DND-41 (cell line): ENCODE measurements around the gene PGA3.

ENCODE experiments used
- ATAC-seq: fragments of 200-7000 bp; cut with Tn5 transposase; 3 replicates; pipeline ENCODE4 v1.9.1; 2021; ENCODE audit warnings: low read depth; ENCODE audit not compliant: insufficient read depth
- DNase-seq: peaks from one replicate; pipeline ENCODE4 v3.0.0-alpha.2; 2020
- H2AFZ ChIP-seq: 2 replicates; pipeline ENCODE4 v1.6.0; 2012; ENCODE audit warnings: low read depth, low read length
- H3K27ac ChIP-seq: 2 replicates; pipeline ENCODE4 v1.5.1; 2012; ENCODE audit warnings: low read length, inconsistent platforms
- H3K27me3 ChIP-seq: fragments of 200-600 bp; sonication (generic); 2 replicates; pipeline ENCODE4 v1.6.0; 2012; ENCODE audit warnings: low read length, mild to moderate bottlenecking, inconsistent platforms; ENCODE audit not compliant: insufficient read depth, poor library complexity
- H3K36me3 ChIP-seq: 2 replicates; pipeline ENCODE4 v1.5.1; 2012; ENCODE audit warnings: low read length, inconsistent platforms; ENCODE audit not compliant: insufficient read depth
- H3K4me1 ChIP-seq: 2 replicates; pipeline ENCODE4 v1.5.1; 2012; ENCODE audit warnings: mild to moderate bottlenecking, low read length; ENCODE audit not compliant: insufficient read depth
- H3K4me2 ChIP-seq: 2 replicates; pipeline ENCODE4 v1.6.0; 2012; ENCODE audit warnings: mild to moderate bottlenecking, moderate library complexity, low read length, inconsistent platforms; ENCODE audit not compliant: insufficient read depth
- H3K4me3 ChIP-seq, 2 experiments: fragments of 200-600 bp in 1 of 2; shearing (Covaris generic) in 1 of 2; 2 replicates each; pipeline ENCODE4 v1.5.1; 2012 to 2016; ENCODE audit warnings: inconsistent platforms in 2 of 2, low read length in 2 of 2, mild to moderate bottlenecking in 2 of 2, low read depth in 1 of 2, moderate library complexity in 1 of 2
- H3K79me2 ChIP-seq: 2 replicates; pipeline ENCODE4 v1.6.0; 2012; ENCODE audit warnings: low read length, inconsistent platforms; ENCODE audit not compliant: insufficient read depth
- H3K9ac ChIP-seq: 2 replicates; pipeline ENCODE4 v1.6.0; 2012; ENCODE audit warnings: low read depth, mild to moderate bottlenecking, inconsistent platforms, low read length, moderate library complexity
- H3K9me3 ChIP-seq: 2 replicates; pipeline ENCODE4 v1.5.1; 2012; ENCODE audit warnings: low read length, moderate library complexity, mild to moderate bottlenecking, inconsistent platforms; ENCODE audit not compliant: insufficient read depth, severe bottlenecking
- H4K20me1 ChIP-seq: 2 replicates; pipeline ENCODE4 v1.6.0; 2012; ENCODE audit warnings: low read length; ENCODE audit not compliant: insufficient read depth
- EZH2 ChIP-seq: IDR thresholded peaks from 3 replicates; pipeline ENCODE4 v1.6.1; 2012; ENCODE audit warnings: borderline replicate concordance, low read depth, mild to moderate bottlenecking, moderate library complexity, low read length, inconsistent platforms; ENCODE audit not compliant: severe bottlenecking
- TF ChIP-seq, protein P1 (sequence below): IDR thresholded peaks from 2 replicates; pipeline ENCODE4 v1.5.1; 2012; ENCODE audit warnings: borderline replicate concordance, low read length, moderate library complexity, mild to moderate bottlenecking; ENCODE audit not compliant: poor library complexity, severe bottlenecking; ENCODE audit errors: extremely low read depth

Gene PGA3

DNA sequence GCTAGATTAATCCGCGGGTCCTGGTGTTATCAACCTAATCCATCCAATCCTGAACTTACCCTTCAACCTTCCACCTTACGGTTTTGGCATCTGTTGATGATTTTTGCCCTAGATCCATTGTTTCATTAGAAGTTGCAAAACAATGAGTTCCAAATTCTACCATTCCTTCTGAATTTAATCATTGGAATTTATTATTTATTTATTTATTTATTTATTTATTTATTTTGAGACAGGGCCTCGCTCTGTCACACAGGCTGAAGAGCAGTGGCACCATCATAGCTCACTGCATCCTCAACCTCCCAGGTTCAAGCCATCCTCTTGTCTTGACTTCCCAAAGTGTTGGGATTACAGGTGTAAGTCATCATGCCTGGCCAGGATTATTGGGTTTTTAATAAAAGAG, 21.8 kb upstream of the PGA3 start:
- no peak overlapping the region for H3K4me3 ChIP-seq
- no peak overlapping the region for H3K27ac ChIP-seq
- H3K9me3 ChIP-seq, result no peaks in the 10 kb centered on the region
- H3K79me2 ChIP-seq, result no peaks in the 10 kb centered on the region
- DNase-seq (no peak), ATAC-seq (no peak)
- TF ChIP-seq EZH2, result no peak
- TF ChIP-seq, protein P1, sequence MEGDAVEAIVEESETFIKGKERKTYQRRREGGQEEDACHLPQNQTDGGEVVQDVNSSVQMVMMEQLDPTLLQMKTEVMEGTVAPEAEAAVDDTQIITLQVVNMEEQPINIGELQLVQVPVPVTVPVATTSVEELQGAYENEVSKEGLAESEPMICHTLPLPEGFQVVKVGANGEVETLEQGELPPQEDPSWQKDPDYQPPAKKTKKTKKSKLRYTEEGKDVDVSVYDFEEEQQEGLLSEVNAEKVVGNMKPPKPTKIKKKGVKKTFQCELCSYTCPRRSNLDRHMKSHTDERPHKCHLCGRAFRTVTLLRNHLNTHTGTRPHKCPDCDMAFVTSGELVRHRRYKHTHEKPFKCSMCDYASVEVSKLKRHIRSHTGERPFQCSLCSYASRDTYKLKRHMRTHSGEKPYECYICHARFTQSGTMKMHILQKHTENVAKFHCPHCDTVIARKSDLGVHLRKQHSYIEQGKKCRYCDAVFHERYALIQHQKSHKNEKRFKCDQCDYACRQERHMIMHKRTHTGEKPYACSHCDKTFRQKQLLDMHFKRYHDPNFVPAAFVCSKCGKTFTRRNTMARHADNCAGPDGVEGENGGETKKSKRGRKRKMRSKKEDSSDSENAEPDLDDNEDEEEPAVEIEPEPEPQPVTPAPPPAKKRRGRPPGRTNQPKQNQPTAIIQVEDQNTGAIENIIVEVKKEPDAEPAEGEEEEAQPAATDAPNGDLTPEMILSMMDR, result no peak
- H3K36me3 ChIP-seq, result no peaks in the 10 kb centered on the region
- no peaks in the 10 kb centered on the region for H4K20me1 ChIP-seq
- no peaks in the 10 kb centered on the region for H3K27me3 ChIP-seq
- no peak overlapping the region for H2AFZ ChIP-seq
- H3K4me1 ChIP-seq, result no peaks in the 10 kb centered on the region
- no peak overlapping the region for H3K9ac ChIP-seq
- no peak overlapping the region for H3K4me2 ChIP-seq

DNA sequence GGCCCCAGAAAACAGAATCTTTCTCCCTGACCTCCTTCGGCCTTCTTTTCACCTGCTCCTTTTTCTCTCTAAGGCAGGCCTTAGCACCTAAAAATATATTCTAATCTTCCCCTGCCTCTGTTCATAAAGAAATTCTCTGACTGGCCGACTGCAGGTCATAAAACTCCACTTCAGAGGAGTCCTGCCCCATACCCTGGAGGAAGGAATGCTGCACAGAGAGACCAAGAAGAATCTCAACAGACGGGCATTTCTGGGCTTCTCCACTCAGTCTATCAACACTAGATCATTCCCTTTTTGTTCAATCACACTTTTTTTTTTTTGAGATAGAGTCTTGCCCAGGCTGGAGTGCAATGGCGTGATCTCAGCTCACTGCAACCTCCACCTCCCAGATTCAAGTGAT, 19.7 kb upstream of the PGA3 start:
- Histone ChIP-seq H3K79me2 (no peaks in the 10 kb centered on the region), H3K4me2 (no peak overlapping the region), H3K4me3 (no peak overlapping the region), H3K9me3 (no peaks in the 10 kb centered on the region), H3K27me3 (no peaks in the 10 kb centered on the region), H4K20me1 (no peaks in the 10 kb centered on the region), H3K4me1 (no peaks in the 10 kb centered on the region), H3K27ac (no peak overlapping the region), H3K36me3 (no peaks in the 10 kb centered on the region), H3K9ac (no peak overlapping the region), H2AFZ (no peak overlapping the region)
- TF ChIP-seq EZH2, result no peak
- TF ChIP-seq, protein P1, result no peak
- no peak for ATAC-seq
- DNase-seq, result no peak

DNA sequence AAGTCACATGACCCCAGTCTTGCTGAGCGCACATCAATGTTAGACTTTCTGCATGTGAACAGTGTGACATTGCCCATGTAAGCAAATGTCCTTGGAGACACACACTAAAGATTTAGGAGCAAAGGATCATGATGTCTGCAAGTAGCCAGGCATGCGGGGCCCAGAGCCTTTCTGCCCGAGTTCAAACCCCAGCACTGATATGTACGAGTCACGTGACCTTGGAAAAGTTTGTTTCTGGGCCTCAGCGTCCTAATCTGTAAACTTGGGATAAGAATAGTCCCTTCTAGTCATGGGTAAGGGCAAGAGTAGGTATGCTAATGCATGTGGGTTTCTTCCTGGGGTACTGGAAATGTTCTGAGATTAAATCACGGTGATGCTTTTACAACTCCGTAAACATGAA, 16.8 kb upstream of the PGA3 start:
- H3K4me3 ChIP-seq, result no peak overlapping the region
- no peaks in the 10 kb centered on the region for H4K20me1 ChIP-seq
- ATAC-seq (no peak), DNase-seq (no peak)
- H3K4me1 ChIP-seq, result no peaks in the 10 kb centered on the region
- no peak overlapping the region for H2AFZ ChIP-seq
- H3K79me2 ChIP-seq, result no peaks in the 10 kb centered on the region
- no peak for TF ChIP-seq EZH2
- TF ChIP-seq, protein P1, result no peak
- H3K4me2 ChIP-seq, result no peak overlapping the region
- no peaks in the 10 kb centered on the region for H3K36me3 ChIP-seq
- H3K27me3 ChIP-seq, result no peaks in the 10 kb centered on the region
- no peak overlapping the region for H3K27ac ChIP-seq
- H3K9me3 ChIP-seq, result no peaks in the 10 kb centered on the region
- H3K9ac ChIP-seq, result no peak overlapping the region
